Endodermal cell (in vitro differentiated cells): ENCODE data around the gene BPIFB6. TPM values are rescaled to one million over a fixed set of nuclear protein-coding genes. Genes with fewer than 3 reads are reported as not detected.

Source experiments
- DNase-seq: peaks from one replicate; pipeline ENCODE4 v3.0.0-alpha.2; 2017
- H3K27ac ChIP-seq: 2 replicates; pipeline ENCODE4 v1.5.1; 2013; ENCODE audit warnings: mild to moderate bottlenecking, low read depth, low read length, moderate library complexity
- H3K27me3 ChIP-seq: 2 replicates; pipeline ENCODE4 v1.6.1; 2013; ENCODE audit warnings: mild to moderate bottlenecking, low read length, moderate library complexity; ENCODE audit not compliant: insufficient read depth, control insufficient read depth, poor library complexity, severe bottlenecking
- H3K36me3 ChIP-seq: 2 replicates; pipeline ENCODE4 v1.7.0; 2013; ENCODE audit warnings: mild to moderate bottlenecking, low read length, moderate library complexity; ENCODE audit not compliant: control insufficient read depth, insufficient read depth
- H3K4me1 ChIP-seq: one replicate; pipeline ENCODE4 v1.7.0; 2013; ENCODE audit warnings: low read length; ENCODE audit not compliant: control insufficient read depth, insufficient read depth
- H3K4me3 ChIP-seq: 2 replicates; pipeline ENCODE4 v1.5.1; 2013; ENCODE audit warnings: mild to moderate bottlenecking, low read length, moderate library complexity
- H3K9ac ChIP-seq: 2 replicates; pipeline ENCODE4 v1.6.1; 2013; ENCODE audit warnings: mild to moderate bottlenecking, low read length, moderate library complexity; ENCODE audit not compliant: poor library complexity, severe bottlenecking; ENCODE audit errors: extremely low read depth
- H3K9me3 ChIP-seq: 2 replicates; pipeline ENCODE4 v1.6.1; 2013; ENCODE audit warnings: mild to moderate bottlenecking, low read length, moderate library complexity; ENCODE audit not compliant: control insufficient read depth
- H3K27ac Mint-ChIP-seq: 2 replicates; pipeline ENCODE4 v1.8.0; 2020; ENCODE audit warnings: mixed read lengths
- H3K27me3 Mint-ChIP-seq: 2 replicates; pipeline ENCODE4 v1.8.0; 2021; ENCODE audit warnings: mild to moderate bottlenecking, mixed read lengths; ENCODE audit not compliant: insufficient read depth
- H3K36me3 Mint-ChIP-seq: 2 replicates; pipeline ENCODE4 v1.8.0; 2020; ENCODE audit warnings: low read depth, mixed read lengths
- H3K4me1 Mint-ChIP-seq: 2 replicates; pipeline ENCODE4 v1.8.0; 2020; ENCODE audit warnings: mixed read lengths
- H3K4me3 Mint-ChIP-seq: 2 replicates; pipeline ENCODE4 v1.8.0; 2020; ENCODE audit warnings: mild to moderate bottlenecking, moderate library complexity, mixed read lengths
- H3K9me3 Mint-ChIP-seq: 2 replicates; pipeline ENCODE4 v1.8.0; 2020; ENCODE audit warnings: mild to moderate bottlenecking, mixed read lengths
- CTCF ChIP-seq: fragments of 200-600 bp; sonication (generic); conservative IDR thresholded peaks from 2 replicates; pipeline ENCODE4 v1.5.0; 2021; ENCODE audit warnings: antibody characterized with exemption, mild to moderate bottlenecking
- WGBS, 2 experiments: methylation state at CpG; one replicate each; pipeline versions ENCODE4 v1.1.5 to v1.1.7; 2013; ENCODE audit warnings: missing lambda C conversion rate in 2 of 2, mixed read lengths in 1 of 2; ENCODE audit not compliant: insufficient coverage in 1 of 2, insufficient read length in 1 of 2; 5-methylcytosine and 5-hydroxymethylcytosine counted together
- total RNA-seq, 2 donors: library from RNA; stranded (reverse); fragmentation: NEBNext Ultra II Directional in 1 of 2; extraction: Animal tissue kit (Norgen Biotek cat#: 25700) in 1 of 2; gene quantifications; 2 replicates in 1 of 2; 3 replicates in 1 of 2; pipeline ENCODE4 v1.2.1, GENCODE V29; 2021

Gene BPIFB6
- total RNA-seq, 2 donors from 2014 or later, result not detected

- H3K27me3 ChIP-seq, result no peaks in the 10 kb centered on the region
- no peak overlapping the region for H3K4me3 ChIP-seq
- peaks cover 2% of the 10 kb centered on the region for H3K4me1 Mint-ChIP-seq
- WGBS, 2 experiments, result 93 to 95% methylated on average over 9 of the region's 9 CpGs
- H3K4me3 Mint-ChIP-seq, result no peak overlapping the region
- H3K9ac ChIP-seq, result no peak overlapping the region
- no peaks in the 10 kb centered on the region for H3K36me3 ChIP-seq
- no peak for DNase-seq
- H3K27ac ChIP-seq, result no peak overlapping the region
- no peak for TF ChIP-seq CTCF
- no peaks in the 10 kb centered on the region for H3K4me1 ChIP-seq
- H3K27ac Mint-ChIP-seq, result no peak overlapping the region
- no peaks in the 10 kb centered on the region for H3K27me3 Mint-ChIP-seq
- no peaks in the 10 kb centered on the region for H3K9me3 Mint-ChIP-seq
- H3K9me3 ChIP-seq, result no peaks in the 10 kb centered on the region
- H3K36me3 Mint-ChIP-seq, result no peaks in the 10 kb centered on the region
Measured at GRCh38 chr20:33069673-33070072, 38.2 kb downstream of the BPIFB6 start.

- H3K27me3 ChIP-seq, result no peaks in the 10 kb centered on the region
- no peaks in the 10 kb centered on the region for H3K36me3 ChIP-seq
- WGBS, 2 experiments, result 90 to 95% methylated on average over 13 to 19 of the region's 19 CpGs
- no peak for TF ChIP-seq CTCF
- Mint-ChIP-seq H3K36me3 (no peaks in the 10 kb centered on the region), H3K9me3 (no peaks in the 10 kb centered on the region), H3K27me3 (peaks cover 2% of the 10 kb centered on the region), H3K4me3 (no peak overlapping the region), H3K4me1 (peaks cover 2% of the 10 kb centered on the region), H3K27ac (no peak overlapping the region)
- no peaks in the 10 kb centered on the region for H3K9me3 ChIP-seq
- H3K27ac ChIP-seq, result no peak overlapping the region
- no peaks in the 10 kb centered on the region for H3K4me1 ChIP-seq
- H3K4me3 ChIP-seq, result no peak overlapping the region
- no peak overlapping the region for H3K9ac ChIP-seq
- no peak for DNase-seq
Measured at GRCh38 chr20:33070111-33071053, 38.9 kb downstream of the BPIFB6 start.

- no peaks in the 10 kb centered on the region for H3K9me3 Mint-ChIP-seq
- no peak for TF ChIP-seq CTCF
- no peaks in the 10 kb centered on the region for H3K4me1 ChIP-seq
- 81 to 83% methylated on average over 4 of the region's 5 CpGs for WGBS, 2 experiments
- H3K4me1 Mint-ChIP-seq, result peaks cover 2% of the 10 kb centered on the region
- no peak overlapping the region for H3K27ac Mint-ChIP-seq
- H3K9me3 ChIP-seq, result no peaks in the 10 kb centered on the region
- no peak overlapping the region for H3K27ac ChIP-seq
- no peaks in the 10 kb centered on the region for H3K27me3 ChIP-seq
- H3K27me3 Mint-ChIP-seq, result peaks cover 2% of the 10 kb centered on the region
- H3K9ac ChIP-seq, result no peak overlapping the region
- H3K36me3 Mint-ChIP-seq, result no peaks in the 10 kb centered on the region
- H3K4me3 Mint-ChIP-seq, result no peak overlapping the region
- no peaks in the 10 kb centered on the region for H3K36me3 ChIP-seq
- DNase-seq, result no peak
- H3K4me3 ChIP-seq, result no peak overlapping the region
Measured at GRCh38 chr20:33071198-33071597, 39.8 kb downstream of the BPIFB6 start.
